PFSK-1 (cell line): ENCODE measurements around the gene NLK.

Experiments used
- FOXP2 ChIP-seq: optimal IDR thresholded peaks from 2 replicates; pipeline ENCODE3; 2011; ENCODE audit warnings: borderline replicate concordance, control low read depth, inconsistent platforms; ENCODE audit not compliant: insufficient read depth; ENCODE audit errors: extremely low read length, extremely low read depth
- POLR2AphosphoS5 ChIP-seq: IDR thresholded peaks from 2 replicates; pipeline ENCODE4 v1.6.1; 2012; ENCODE audit warnings: low read depth, mild to moderate bottlenecking, control low read depth, low read length, moderate library complexity
- REST ChIP-seq, 2 experiments: IDR thresholded peaks; 2 replicates each; pipeline versions ENCODE4 v1.6.1 to v1.8.0; 2011 to 2012; ENCODE audit warnings: low read depth in 2 of 2, low read length in 2 of 2, control low read depth in 1 of 2, inconsistent platforms in 1 of 2, mild to moderate bottlenecking in 1 of 2, moderate library complexity in 1 of 2; ENCODE audit not compliant: insufficient read depth in 1 of 2
- SIN3A ChIP-seq: IDR thresholded peaks from 2 replicates; pipeline ENCODE4 v1.6.1; 2012; ENCODE audit warnings: mild to moderate bottlenecking, low read length, moderate library complexity, borderline replicate concordance; ENCODE audit not compliant: insufficient read depth
- TAF1 ChIP-seq: IDR thresholded peaks from 2 replicates; pipeline ENCODE4 v1.6.1; 2012; ENCODE audit warnings: low read length, control low read depth, borderline replicate concordance; ENCODE audit not compliant: insufficient read depth

NLK gene

GRCh38 chr17:28093999-28094716 is 51.7 kb downstream of the NLK start:
- no peak for TF ChIP-seq POLR2AphosphoS5
- no peak for TF ChIP-seq SIN3A
- no peak for TF ChIP-seq REST (IDR thresholded peaks at IDR 0.05; ENCODE audit: insufficient read depth in 1 of 2, low read depth in 2 of 2, low read length in 2 of 2)
- no peak for TF ChIP-seq TAF1
- no peak for TF ChIP-seq FOXP2

- no peak for TF ChIP-seq SIN3A
- TF ChIP-seq TAF1, result no peak
- no peak for TF ChIP-seq FOXP2
- no peak for TF ChIP-seq REST (IDR thresholded peaks at IDR 0.05; ENCODE audit: insufficient read depth in 1 of 2, low read depth in 2 of 2, low read length in 2 of 2)
- TF ChIP-seq POLR2AphosphoS5, result no peak
These were observed 54.3 kb downstream of the NLK start for GRCh38 chr17:28096756-28097155.

- TF ChIP-seq SIN3A, result no peak
- no peak for TF ChIP-seq REST (IDR thresholded peaks at IDR 0.05; ENCODE audit: insufficient read depth in 1 of 2, low read depth in 2 of 2, low read length in 2 of 2)
- TF ChIP-seq TAF1, result no peak
- no peak for TF ChIP-seq FOXP2
- TF ChIP-seq POLR2AphosphoS5, result no peak
These were observed 54.8 kb downstream of the NLK start for GRCh38 chr17:28097254-28097653.

- no peak for TF ChIP-seq SIN3A
- no peak for TF ChIP-seq FOXP2
- TF ChIP-seq TAF1, result no peak
- no peak for TF ChIP-seq POLR2AphosphoS5
- no peak for TF ChIP-seq REST (IDR thresholded peaks at IDR 0.05; ENCODE audit: insufficient read depth in 1 of 2, low read depth in 2 of 2, low read length in 2 of 2)
These were observed 55.4 kb downstream of the NLK start for GRCh38 chr17:28097901-28098300.

GRCh38 chr17:28100251-28100650 is 57.8 kb downstream of the NLK start:
- no peak for TF ChIP-seq TAF1
- TF ChIP-seq REST (IDR thresholded peaks at IDR 0.05; ENCODE audit: insufficient read depth in 1 of 2, low read depth in 2 of 2, low read length in 2 of 2), result no peak
- no peak for TF ChIP-seq FOXP2
- no peak for TF ChIP-seq POLR2AphosphoS5
- no peak for TF ChIP-seq SIN3A
